ENCODE results near the gene REL.

REL gene

GRCh38 chr2:60867848-60868247 is 13.5 kb upstream of the REL start:
- no peaks in the 10 kb centered on the region for H3K4me1 ChIP-seq (ENCODE audit: insufficient read depth, low read length)
- no peak overlapping the region for H3K27ac ChIP-seq (ENCODE audit: low read depth, low read length)
- H3K27me3 ChIP-seq (ENCODE audit: insufficient read depth, low read length) = no peaks in the 10 kb centered on the region
- no peak overlapping the region for H3K4me3 ChIP-seq (ENCODE audit: low read length)
- WGBS = 74% methylated on average over 5 of the region's 5 CpGs
- no peaks in the 10 kb centered on the region for H3K36me3 ChIP-seq (ENCODE audit: insufficient read depth, low read length)
- no peak overlapping the region for H3K9ac ChIP-seq (ENCODE audit: low read depth, low read length)
- no peaks in the 10 kb centered on the region for H3K9me3 ChIP-seq (ENCODE audit: insufficient read depth, low read depth, low read length)

GRCh38 chr2:60868589-60869273 is 12.6 kb upstream of the REL start:
- Histone ChIP-seq H3K27ac (ENCODE audit: low read depth, low read length) (no peak overlapping the region), H3K27me3 (ENCODE audit: insufficient read depth, low read length) (no peaks in the 10 kb centered on the region), H3K4me3 (ENCODE audit: low read length) (no peak overlapping the region), H3K9ac (ENCODE audit: low read depth, low read length) (no peak overlapping the region), H3K4me1 (ENCODE audit: insufficient read depth, low read length) (no peaks in the 10 kb centered on the region), H3K9me3 (ENCODE audit: insufficient read depth, low read depth, low read length) (no peaks in the 10 kb centered on the region), H3K36me3 (ENCODE audit: insufficient read depth, low read length) (no peaks in the 10 kb centered on the region)
- 89% methylated on average over 6 of the region's 6 CpGs for WGBS

- Histone ChIP-seq H3K9ac (ENCODE audit: low read depth, low read length) (no peak overlapping the region), H3K4me3 (ENCODE audit: low read length) (no peak overlapping the region), H3K9me3 (ENCODE audit: insufficient read depth, low read depth, low read length) (no peaks in the 10 kb centered on the region), H3K27me3 (ENCODE audit: insufficient read depth, low read length) (no peaks in the 10 kb centered on the region), H3K27ac (ENCODE audit: low read depth, low read length) (no peak overlapping the region), H3K4me1 (ENCODE audit: insufficient read depth, low read length) (no peaks in the 10 kb centered on the region), H3K36me3 (ENCODE audit: insufficient read depth, low read length) (no peaks in the 10 kb centered on the region)
- 97% methylated on average over 3 of the region's 3 CpGs for WGBS
These were observed 8.9 kb upstream of the REL start for GRCh38 chr2:60872510-60872928.

- Histone ChIP-seq H3K36me3 (ENCODE audit: insufficient read depth, low read length) (no peaks in the 10 kb centered on the region), H3K27me3 (ENCODE audit: insufficient read depth, low read length) (no peaks in the 10 kb centered on the region), H3K4me1 (ENCODE audit: insufficient read depth, low read length) (no peaks in the 10 kb centered on the region), H3K27ac (ENCODE audit: low read depth, low read length) (no peak overlapping the region), H3K9ac (ENCODE audit: low read depth, low read length) (no peak overlapping the region), H3K4me3 (ENCODE audit: low read length) (no peak overlapping the region), H3K9me3 (ENCODE audit: insufficient read depth, low read depth, low read length) (no peaks in the 10 kb centered on the region)
- 99% methylated on average over 3 of the region's 3 CpGs for WGBS
These were observed 8.0 kb upstream of the REL start for GRCh38 chr2:60873381-60873780.

- no peaks in the 10 kb centered on the region for H3K9me3 ChIP-seq (ENCODE audit: insufficient read depth, low read depth, low read length)
- no peaks in the 10 kb centered on the region for H3K27me3 ChIP-seq (ENCODE audit: insufficient read depth, low read length)
- H3K27ac ChIP-seq (ENCODE audit: low read depth, low read length) = no peak overlapping the region
- H3K36me3 ChIP-seq (ENCODE audit: insufficient read depth, low read length) = no peaks in the 10 kb centered on the region
- no peaks in the 10 kb centered on the region for H3K4me1 ChIP-seq (ENCODE audit: insufficient read depth, low read length)
- H3K4me3 ChIP-seq (ENCODE audit: low read length) = no peak overlapping the region
- no peak overlapping the region for H3K9ac ChIP-seq (ENCODE audit: low read depth, low read length)
These were observed 5.9 kb upstream of the REL start for GRCh38 chr2:60875520-60875919.

GRCh38 chr2:60880643-60881046 is 729 bp upstream of the REL start:
- peak overlapping the region; percentile 92 for H3K27ac ChIP-seq (ENCODE audit: low read depth, low read length)

GRCh38 chr2:60882971-60883753 is 1.8 kb downstream of the REL start:
- Histone ChIP-seq H3K9me3 (ENCODE audit: insufficient read depth, low read depth, low read length) (no peaks in the 10 kb centered on the region), H3K4me1 (ENCODE audit: insufficient read depth, low read length) (peaks cover 25% of the 10 kb centered on the region), H3K27me3 (ENCODE audit: insufficient read depth, low read length) (peaks cover 12% of the 10 kb centered on the region), H3K9ac (ENCODE audit: low read depth, low read length) (no peak overlapping the region), H3K36me3 (ENCODE audit: insufficient read depth, low read length) (no peaks in the 10 kb centered on the region), H3K4me3 (ENCODE audit: low read length) (peak overlapping the region; percentile 89), H3K27ac (ENCODE audit: low read depth, low read length) (no peak overlapping the region)
- WGBS = 27% methylated on average over 7 of the region's 8 CpGs

More at GRCh38 chr2:60880643-60881046, 729 bp upstream of the REL start:
- WGBS = 9% methylated on average over 18 of the region's 18 CpGs
- peaks cover 12% of the 10 kb centered on the region for H3K27me3 ChIP-seq (ENCODE audit: insufficient read depth, low read length)
- no peaks in the 10 kb centered on the region for H3K9me3 ChIP-seq (ENCODE audit: insufficient read depth, low read depth, low read length)
- H3K4me1 ChIP-seq (ENCODE audit: insufficient read depth, low read length) = peaks cover 20% of the 10 kb centered on the region
- H3K9ac ChIP-seq (ENCODE audit: low read depth, low read length) = peak overlapping the region; percentile 84
- H3K4me3 ChIP-seq (ENCODE audit: low read length) = peak overlapping the region; percentile 89
- H3K36me3 ChIP-seq (ENCODE audit: insufficient read depth, low read length) = no peaks in the 10 kb centered on the region

GRCh38 chr2:60883896-60884295 is 2.5 kb downstream of the REL start:
- H3K9me3 ChIP-seq (ENCODE audit: insufficient read depth, low read depth, low read length) = no peaks in the 10 kb centered on the region

GRCh38 chr2:60884800-60885199 is 3.4 kb downstream of the REL start:
- H3K9ac ChIP-seq (ENCODE audit: low read depth, low read length) = no peak overlapping the region
- H3K36me3 ChIP-seq (ENCODE audit: insufficient read depth, low read length) = no peaks in the 10 kb centered on the region
- H3K4me3 ChIP-seq (ENCODE audit: low read length) = no peak overlapping the region
- WGBS = 86% methylated on average over 2 of the region's 2 CpGs
- H3K4me1 ChIP-seq (ENCODE audit: insufficient read depth, low read length) = peaks cover 25% of the 10 kb centered on the region
- H3K27ac ChIP-seq (ENCODE audit: low read depth, low read length) = no peak overlapping the region
- H3K9me3 ChIP-seq (ENCODE audit: insufficient read depth, low read depth, low read length) = no peaks in the 10 kb centered on the region
- H3K27me3 ChIP-seq (ENCODE audit: insufficient read depth, low read length) = peaks cover 12% of the 10 kb centered on the region

More at GRCh38 chr2:60883896-60884295, 2.5 kb downstream of the REL start:
- H3K36me3 ChIP-seq (ENCODE audit: insufficient read depth, low read length) = no peaks in the 10 kb centered on the region
- H3K9ac ChIP-seq (ENCODE audit: low read depth, low read length) = no peak overlapping the region
- H3K27ac ChIP-seq (ENCODE audit: low read depth, low read length) = no peak overlapping the region
- H3K27me3 ChIP-seq (ENCODE audit: insufficient read depth, low read length) = peaks cover 12% of the 10 kb centered on the region
- peaks cover 25% of the 10 kb centered on the region for H3K4me1 ChIP-seq (ENCODE audit: insufficient read depth, low read length)
- no peak overlapping the region for H3K4me3 ChIP-seq (ENCODE audit: low read length)
- no CpG with 5 or more reads among the region's 2 CpGs for WGBS

- no peak overlapping the region for H3K27ac ChIP-seq (ENCODE audit: low read depth, low read length)
- no peak overlapping the region for H3K4me3 ChIP-seq (ENCODE audit: low read length)
- 82% methylated on average over 2 of the region's 2 CpGs for WGBS
- no peaks in the 10 kb centered on the region for H3K9me3 ChIP-seq (ENCODE audit: insufficient read depth, low read depth, low read length)
- peaks cover 12% of the 10 kb centered on the region for H3K27me3 ChIP-seq (ENCODE audit: insufficient read depth, low read length)
- H3K9ac ChIP-seq (ENCODE audit: low read depth, low read length) = no peak overlapping the region
- no peaks in the 10 kb centered on the region for H3K36me3 ChIP-seq (ENCODE audit: insufficient read depth, low read length)
- peaks cover 25% of the 10 kb centered on the region for H3K4me1 ChIP-seq (ENCODE audit: insufficient read depth, low read length)
These were observed 4.3 kb downstream of the REL start for GRCh38 chr2:60885683-60886082.

- Histone ChIP-seq H3K9me3 (ENCODE audit: insufficient read depth, low read depth, low read length) (no peaks in the 10 kb centered on the region), H3K4me1 (ENCODE audit: insufficient read depth, low read length) (peaks cover 25% of the 10 kb centered on the region), H3K9ac (ENCODE audit: low read depth, low read length) (no peak overlapping the region), H3K36me3 (ENCODE audit: insufficient read depth, low read length) (no peaks in the 10 kb centered on the region), H3K4me3 (ENCODE audit: low read length) (no peak overlapping the region), H3K27me3 (ENCODE audit: insufficient read depth, low read length) (peaks cover 12% of the 10 kb centered on the region), H3K27ac (ENCODE audit: low read depth, low read length) (no peak overlapping the region)
- WGBS = 71% methylated on average over 1 of the region's 3 CpGs
These were observed 5.6 kb downstream of the REL start for GRCh38 chr2:60886991-60887390.
